ENCODE results near the gene CERS4.

GRCh38 chr19:8304841-8305621 is 95.9 kb downstream of the CERS4 start:
- TF ChIP-seq, protein P1, sequence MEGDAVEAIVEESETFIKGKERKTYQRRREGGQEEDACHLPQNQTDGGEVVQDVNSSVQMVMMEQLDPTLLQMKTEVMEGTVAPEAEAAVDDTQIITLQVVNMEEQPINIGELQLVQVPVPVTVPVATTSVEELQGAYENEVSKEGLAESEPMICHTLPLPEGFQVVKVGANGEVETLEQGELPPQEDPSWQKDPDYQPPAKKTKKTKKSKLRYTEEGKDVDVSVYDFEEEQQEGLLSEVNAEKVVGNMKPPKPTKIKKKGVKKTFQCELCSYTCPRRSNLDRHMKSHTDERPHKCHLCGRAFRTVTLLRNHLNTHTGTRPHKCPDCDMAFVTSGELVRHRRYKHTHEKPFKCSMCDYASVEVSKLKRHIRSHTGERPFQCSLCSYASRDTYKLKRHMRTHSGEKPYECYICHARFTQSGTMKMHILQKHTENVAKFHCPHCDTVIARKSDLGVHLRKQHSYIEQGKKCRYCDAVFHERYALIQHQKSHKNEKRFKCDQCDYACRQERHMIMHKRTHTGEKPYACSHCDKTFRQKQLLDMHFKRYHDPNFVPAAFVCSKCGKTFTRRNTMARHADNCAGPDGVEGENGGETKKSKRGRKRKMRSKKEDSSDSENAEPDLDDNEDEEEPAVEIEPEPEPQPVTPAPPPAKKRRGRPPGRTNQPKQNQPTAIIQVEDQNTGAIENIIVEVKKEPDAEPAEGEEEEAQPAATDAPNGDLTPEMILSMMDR (IDR thresholded peaks at IDR 0.05) = no peak
- no peak for TF ChIP-seq TCF7L2 (IDR thresholded peaks at IDR 0.05; ENCODE audit: low read depth, low read length)
